ENCODE measurements around the gene LRGUK.
"Not testable (repeated sequence)": the region's sequence is repeated elsewhere in the genome, so short reads cannot be mapped to it uniquely, and the experiment has no call there.

Gene LRGUK

DNA sequence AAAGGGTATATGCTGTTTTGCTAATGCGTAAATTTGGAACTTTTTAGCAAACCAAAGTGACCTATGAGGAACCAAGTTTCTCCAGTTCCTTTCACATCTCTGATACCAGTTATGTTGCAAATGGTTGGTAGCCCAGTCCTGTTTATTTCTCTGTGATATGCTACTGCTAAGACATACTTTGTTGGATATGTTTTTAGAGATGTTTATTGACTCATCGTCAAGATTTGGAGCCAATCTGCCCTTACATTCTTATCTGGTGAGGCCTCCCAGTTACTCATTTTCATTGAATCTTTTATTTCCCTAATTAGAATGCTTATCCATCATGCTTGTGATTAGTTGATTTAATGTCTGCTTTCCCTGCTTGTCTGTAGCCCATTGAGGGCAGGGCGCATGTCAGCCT, 58.9 kb downstream of the LRGUK start:
- no peak for DNase-seq (ENCODE audit: low spot score)

GRCh38 chr7:134186801-134187200, 59.7 kb downstream of the LRGUK start:
- DNase-seq (ENCODE audit: low spot score) = no peak

GRCh38 chr7:134187893-134188292, 60.8 kb downstream of the LRGUK start:
- no peak for DNase-seq (ENCODE audit: low spot score)

DNA sequence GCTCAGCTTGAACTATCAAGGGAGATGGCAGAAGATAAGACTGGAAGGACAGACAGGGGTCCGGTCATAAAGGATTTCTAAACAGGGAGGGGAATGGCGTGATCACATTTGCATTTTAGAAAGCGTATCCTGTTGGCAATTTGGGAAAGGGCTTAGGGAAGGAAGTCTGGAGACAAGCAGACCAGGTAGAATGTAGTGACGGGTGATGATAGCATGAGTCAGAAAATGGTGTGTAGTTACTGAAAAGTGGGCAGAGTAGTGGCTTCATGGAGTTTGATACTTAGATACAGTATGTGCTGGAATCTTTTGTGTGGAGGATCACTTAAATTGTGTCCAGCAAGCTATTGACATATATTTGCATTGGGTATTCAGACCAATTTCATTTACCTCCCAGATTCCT, 61.2 kb downstream of the LRGUK start:
- no peak for DNase-seq (ENCODE audit: low spot score)

GRCh38 chr7:134189559-134189958, 62.4 kb downstream of the LRGUK start:
- no peak for DNase-seq (ENCODE audit: low spot score)

- DNase-seq (ENCODE audit: low spot score) = no peak
Measured at GRCh38 chr7:134191876-134192275, 64.7 kb downstream of the LRGUK start.

GRCh38 chr7:134193240-134193639, 66.1 kb downstream of the LRGUK start:
- no peak for DNase-seq (ENCODE audit: low spot score)

DNA sequence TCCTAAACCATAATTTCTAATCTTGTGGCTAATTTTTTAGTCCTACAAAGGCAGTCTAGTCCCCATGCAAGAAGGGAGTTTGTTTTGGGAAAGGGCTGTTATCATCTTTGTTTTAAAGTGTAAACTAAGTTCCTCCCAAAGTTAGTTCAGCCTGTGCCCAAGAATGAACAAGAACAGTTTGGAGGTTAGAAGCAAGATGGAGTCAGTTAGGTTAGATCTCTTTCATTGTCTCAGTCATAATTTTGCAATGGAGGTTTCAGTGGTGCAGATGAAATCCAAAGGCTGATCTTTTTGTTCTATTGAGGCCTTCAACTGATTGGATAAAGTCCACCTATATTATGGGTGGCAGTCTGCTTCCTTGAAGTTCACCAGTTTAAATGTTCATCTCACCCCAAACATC, 68.1 kb downstream of the LRGUK start:
- DNase-seq (ENCODE audit: low spot score) = no peak

DNA sequence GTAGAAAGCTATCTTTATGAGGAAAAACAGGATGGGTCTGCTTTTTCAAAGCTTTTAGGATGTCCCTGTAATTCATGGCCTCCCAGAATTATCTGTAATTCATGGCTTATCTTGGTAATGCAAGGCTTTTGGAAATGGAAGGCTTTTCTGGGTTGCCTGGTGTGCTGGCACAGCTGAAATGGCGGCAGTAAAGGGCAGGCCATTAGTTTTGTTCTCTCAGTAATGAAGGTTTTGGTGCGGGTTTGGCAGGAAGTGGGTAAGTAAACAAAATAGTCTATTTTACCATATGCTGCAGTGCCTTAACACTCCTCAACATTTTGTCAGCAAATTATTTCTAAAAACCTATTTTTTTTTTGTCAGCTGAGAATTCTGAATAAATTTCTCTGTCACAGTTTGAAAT, 69.3 kb downstream of the LRGUK start:
- DNase-seq (ENCODE audit: low spot score) = no peak

DNA sequence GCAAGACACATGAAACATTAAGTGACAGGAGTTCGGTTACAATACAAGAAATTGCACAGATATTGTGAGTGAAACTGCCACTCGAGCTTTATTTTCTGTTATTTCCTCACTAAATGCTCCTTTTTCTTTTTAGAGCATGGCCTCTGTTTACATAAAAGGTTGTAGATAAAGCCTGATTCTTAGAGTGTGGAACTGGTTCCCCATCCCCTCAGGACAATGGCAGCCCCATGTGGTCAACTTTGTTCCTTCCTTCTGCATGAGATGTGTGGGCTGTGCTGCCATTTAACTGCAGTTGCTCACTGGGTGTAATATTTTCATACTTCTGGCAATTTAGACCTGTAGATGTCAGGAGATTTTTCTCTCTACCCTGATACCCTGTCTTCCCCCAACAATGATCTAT, 70.2 kb downstream of the LRGUK start:
- no peak for DNase-seq (ENCODE audit: low spot score)

DNA sequence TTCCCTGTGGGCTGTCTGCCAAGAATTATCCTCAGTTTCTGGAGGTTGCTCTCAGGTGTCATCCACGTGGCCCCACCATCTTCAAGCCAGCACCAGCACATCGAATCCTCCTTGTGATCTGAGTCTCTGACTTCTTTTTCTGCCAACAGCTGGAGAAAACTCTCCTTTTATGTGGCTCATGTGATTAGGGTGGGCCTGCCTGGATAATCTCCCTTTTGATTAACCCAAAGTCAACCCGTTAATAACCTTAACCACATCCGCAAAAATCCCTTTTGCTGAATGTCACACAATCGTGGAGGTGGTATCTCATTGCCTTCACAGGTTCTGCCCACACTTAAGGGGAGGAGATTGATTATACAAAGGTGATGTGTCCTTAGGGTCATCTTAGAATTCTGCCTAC, 73.8 kb downstream of the LRGUK start:
- DNase-seq (ENCODE audit: low spot score) = no peak

DNA sequence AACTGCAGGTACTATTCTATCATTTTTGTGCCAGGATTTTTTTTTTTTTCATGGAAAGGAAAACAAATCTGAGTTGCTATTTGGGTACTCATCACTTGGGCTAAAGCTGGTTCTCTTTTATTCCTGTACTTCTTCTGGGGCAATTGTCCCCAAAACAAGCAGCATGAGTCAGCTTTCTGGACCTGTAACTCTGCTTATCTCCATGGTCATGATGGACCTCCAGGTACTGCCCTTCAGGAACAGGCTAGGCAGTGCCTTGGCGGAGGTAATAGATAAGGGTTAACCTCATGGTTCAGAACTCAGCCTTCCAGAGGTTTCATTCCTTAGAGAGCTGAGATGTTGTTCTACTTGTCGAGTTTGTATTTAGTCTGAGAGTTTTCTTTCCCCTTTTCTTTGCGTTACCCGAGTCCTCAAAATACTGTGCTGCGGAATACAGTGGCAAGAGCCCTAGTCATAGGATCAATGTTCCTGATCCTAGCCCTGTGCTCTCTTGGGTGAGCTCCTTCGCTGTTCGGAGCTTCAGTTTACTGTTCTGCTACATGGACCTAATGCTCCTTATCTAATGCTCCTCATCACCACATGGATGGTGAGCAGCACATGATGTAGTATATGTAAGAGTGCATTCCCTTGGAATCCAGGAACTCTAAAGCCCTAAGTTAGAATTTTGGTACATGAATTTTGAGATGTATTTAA, 74.6 kb downstream of the LRGUK start:
- no peak for DNase-seq (ENCODE audit: low spot score)

DNA sequence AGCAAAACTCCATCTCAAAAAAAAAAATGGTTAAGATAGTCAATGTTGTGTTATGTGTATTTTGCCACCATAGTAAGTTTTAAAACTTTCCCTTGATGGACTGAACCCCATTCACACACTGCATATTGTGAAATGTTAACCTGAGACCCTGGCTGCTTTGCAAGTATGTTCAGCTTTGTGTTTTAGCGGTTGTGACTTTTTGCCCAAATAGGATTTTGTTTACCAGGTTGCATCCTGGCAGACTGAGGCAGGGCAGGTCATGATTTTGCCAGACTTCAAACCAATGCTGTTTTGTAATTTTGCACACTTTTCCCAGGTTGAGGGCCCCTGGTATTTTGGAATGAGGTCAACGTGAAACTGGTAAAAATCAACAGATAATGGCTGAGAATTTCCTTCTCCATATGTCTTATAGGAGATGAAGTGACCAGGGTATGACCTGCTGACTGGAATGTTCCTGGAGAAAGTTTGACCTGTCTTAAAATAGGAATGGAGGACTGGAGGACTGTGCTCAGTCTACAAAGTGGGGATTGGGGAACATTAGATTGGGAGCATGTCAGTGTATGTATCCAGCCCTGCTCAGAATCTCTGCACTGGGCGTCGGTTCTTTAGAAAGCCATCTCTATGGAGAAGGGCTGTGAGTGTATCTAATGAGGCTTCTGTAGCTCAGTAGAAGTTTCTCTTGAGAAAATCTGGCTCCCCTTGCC, 76.2 kb downstream of the LRGUK start:
- DNase-seq (ENCODE audit: low spot score) = no peak

- no peak for DNase-seq (ENCODE audit: low spot score)
Measured at GRCh38 chr7:134209322-134210015, 82.3 kb downstream of the LRGUK start.

DNA sequence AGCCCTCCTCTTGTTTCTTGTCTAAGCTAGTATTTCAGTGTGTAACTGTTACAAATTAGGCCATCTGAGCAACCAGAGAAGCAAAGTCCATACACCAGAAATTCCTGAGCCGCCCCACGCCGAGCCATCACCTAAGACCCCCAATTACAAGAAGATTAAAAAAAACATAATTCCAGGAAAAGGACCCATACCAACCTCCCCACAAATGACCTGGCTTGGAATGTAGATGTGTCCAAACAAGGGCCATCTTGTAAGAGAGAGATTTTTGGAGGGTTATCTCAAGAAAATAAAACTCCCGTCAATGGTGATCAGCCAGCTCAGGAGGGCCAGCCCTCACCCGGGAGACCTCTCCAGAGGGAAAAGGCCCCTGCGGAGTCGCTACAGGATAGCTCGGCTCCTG, 83.1 kb downstream of the LRGUK start:
- no peak for DNase-seq (ENCODE audit: low spot score)

GRCh38 chr7:134210976-134211663, 84.0 kb downstream of the LRGUK start:
- DNase-seq (ENCODE audit: low spot score) = no peak

- DNase-seq (ENCODE audit: low spot score) = no peak
Measured at GRCh38 chr7:134211817-134212216, 84.7 kb downstream of the LRGUK start.

DNA sequence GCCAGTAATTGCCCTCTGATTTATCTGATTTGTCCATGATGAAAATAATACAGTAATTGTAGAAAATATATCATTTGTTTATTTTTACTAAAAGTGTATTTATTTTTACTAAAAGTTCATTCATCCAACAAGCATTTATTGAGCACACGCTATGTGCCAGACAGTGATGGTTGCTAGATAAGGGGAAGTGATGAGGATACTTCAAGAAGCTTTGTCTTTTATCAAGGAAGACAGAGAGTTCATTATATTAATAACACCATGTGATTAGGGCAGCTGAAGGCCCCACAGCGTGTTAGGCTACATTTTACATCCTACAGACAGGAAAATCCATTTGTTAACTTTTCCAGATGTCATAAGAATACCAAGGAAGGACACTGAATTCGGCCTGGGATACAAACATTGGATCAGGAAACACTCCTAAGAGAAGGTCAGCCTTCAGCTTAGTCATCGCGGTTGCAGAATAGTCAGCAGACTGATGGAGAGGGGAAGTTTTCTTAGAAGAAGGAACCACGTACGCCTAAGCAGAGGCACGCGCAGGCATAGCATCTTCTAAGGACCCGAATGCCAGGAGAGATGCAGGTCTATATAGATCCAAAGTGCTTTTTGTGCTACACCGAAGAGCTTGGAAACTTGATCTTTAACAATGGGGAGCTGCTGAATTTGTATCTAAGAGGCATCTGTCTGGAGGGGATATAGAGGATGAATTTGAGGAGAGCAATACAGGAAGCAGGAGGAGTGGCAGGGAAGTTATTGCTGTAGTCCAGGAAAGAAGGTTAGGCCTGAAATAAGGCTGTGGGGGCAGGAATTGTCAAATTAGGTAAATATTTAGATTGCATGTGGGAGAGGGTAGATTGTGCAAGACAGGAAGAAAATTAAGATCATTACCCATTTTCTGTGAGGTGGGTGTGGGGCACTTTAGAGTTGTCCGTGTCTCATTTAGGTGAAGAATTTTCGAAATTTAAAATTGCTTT, 85.7 kb downstream of the LRGUK start:
- DNase-seq (ENCODE audit: low spot score) = no peak

DNA sequence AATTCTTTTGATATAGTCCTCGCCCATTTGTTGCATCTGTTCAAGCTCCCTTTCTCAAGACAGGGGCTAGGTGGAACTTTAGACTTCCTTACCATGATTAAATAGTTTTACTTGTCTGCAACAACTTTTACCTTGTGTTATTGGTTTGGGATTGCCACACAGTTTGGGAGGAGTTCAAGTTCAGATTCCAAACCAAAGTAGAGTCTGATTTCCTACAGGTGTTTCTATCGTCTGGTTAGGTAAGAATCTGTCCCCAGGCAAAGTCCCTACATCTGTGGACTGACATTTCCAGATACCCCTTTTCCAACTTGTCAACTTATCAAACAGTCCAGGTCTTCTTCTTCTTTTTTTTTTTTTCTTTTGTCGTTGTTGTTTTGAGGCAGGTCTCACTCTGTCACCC, 93.1 kb downstream of the LRGUK start:
- no peak for DNase-seq (ENCODE audit: low spot score)

- not testable (repeated sequence) for DNase-seq (ENCODE audit: low spot score)
Measured at GRCh38 chr7:134231296-134231695, 104.2 kb downstream of the LRGUK start.

DNA sequence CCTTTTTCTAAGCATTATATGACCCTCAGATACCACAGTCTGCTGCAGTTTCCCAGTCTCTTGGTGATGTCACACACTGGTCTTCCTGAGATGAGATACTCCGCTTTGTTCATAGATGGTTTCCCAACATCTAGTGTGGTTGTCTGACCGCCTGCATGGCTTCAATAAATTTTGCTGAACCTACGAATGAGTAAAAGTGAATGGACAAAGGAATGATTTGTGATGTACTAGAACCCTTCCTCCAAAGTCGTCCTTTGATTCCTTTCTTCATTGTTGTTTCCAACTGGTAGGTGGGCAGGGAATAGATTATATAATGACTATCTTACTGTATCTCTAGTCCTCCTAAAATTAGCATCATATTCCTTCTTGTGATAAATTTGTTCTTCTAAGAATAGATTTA, 107.1 kb downstream of the LRGUK start:
- no peak for DNase-seq (ENCODE audit: low spot score)

DNA sequence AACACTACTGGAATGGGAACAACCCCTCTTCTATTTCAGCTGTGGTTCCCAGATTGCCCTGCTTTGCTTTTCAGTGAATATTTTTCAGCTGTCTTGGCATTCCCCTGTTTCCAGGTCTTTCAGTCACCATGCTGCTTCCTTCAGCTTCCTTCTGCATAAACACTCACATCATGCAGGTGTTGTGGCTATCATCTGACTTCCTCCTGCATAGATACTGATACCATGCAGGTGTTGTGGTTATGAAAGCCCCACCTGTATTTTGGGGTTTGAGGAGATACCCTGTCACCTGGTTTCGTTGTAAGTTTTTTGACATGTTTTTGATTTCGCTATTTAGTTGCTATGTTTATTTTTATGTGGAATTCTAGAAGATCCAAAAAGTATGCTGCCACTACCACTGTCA, 118.1 kb downstream of the LRGUK start:
- no peak for DNase-seq (ENCODE audit: low spot score)
